PC-3 (cell line): ENCODE measurements around the gene DDTL.
"Not testable (repeated sequence)": the region's sequence is repeated elsewhere in the genome, so short reads cannot be mapped to it uniquely, and the experiment has no call there.

Experiments
- CTCF ChIP-seq: fragments of 300-600 bp; sonication (generic); conservative IDR thresholded peaks from 2 replicates; pipeline ENCODE4 v1.5.1; 2017; ENCODE audit warnings: antibody characterized with exemption, low read depth, mild to moderate bottlenecking, low read length
- EZH2 ChIP-seq: fragments of 300-600 bp; sonication (generic); IDR thresholded peaks from one replicate; pipeline ENCODE4 v1.6.1; 2017; ENCODE audit warnings: antibody characterized with exemption, mild to moderate bottlenecking, low read length; ENCODE audit not compliant: unreplicated experiment

GRCh38 chr22:23949764-23950163 is 16.9 kb upstream of the DDTL start:
- TF ChIP-seq CTCF, EZH2: not testable (repeated sequence)
